ENCODE results near the gene AANAT.

AANAT gene

DNA sequence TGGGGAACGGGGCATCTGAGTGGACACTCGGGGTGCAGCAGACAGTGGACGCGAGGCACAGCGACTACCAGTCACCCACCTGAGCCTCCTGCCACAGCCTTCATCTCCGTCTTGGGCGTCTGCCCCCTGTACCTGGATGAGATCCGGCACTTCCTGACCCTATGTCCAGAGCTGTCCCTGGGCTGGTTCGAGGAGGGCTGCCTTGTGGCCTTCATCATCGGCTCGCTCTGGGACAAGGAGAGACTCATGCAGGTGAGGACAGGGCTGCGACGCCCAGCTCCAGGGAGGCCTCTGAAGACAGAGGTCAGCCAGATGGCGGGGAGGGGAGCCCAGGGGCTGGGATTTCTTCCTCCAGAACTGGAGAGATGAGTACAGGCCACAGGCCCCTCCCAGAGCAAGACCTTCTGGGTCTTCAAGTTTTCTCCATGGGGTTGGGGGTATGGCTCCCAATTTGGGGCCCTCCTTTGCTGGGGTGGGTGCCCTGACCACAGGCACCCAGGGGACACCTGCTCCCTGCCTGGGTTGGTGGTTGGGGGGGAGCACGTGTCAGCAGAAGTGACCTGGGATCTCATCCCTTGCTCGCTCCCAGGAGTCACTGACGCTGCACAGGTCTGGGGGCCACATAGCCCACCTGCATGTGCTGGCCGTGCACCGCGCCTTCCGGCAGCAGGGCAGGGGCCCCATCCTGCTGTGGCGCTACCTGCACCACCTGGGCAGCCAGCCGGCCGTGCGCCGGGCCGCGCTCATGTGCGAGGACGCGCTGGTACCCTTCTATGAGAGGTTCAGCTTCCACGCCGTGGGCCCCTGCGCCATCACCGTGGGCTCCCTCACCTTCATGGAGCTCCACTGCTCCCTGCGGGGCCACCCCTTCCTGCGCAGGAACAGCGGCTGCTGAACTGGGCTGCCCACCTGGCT lies 1.9 kb downstream of the AANAT start:
- DNase-seq, result no peak

DNA sequence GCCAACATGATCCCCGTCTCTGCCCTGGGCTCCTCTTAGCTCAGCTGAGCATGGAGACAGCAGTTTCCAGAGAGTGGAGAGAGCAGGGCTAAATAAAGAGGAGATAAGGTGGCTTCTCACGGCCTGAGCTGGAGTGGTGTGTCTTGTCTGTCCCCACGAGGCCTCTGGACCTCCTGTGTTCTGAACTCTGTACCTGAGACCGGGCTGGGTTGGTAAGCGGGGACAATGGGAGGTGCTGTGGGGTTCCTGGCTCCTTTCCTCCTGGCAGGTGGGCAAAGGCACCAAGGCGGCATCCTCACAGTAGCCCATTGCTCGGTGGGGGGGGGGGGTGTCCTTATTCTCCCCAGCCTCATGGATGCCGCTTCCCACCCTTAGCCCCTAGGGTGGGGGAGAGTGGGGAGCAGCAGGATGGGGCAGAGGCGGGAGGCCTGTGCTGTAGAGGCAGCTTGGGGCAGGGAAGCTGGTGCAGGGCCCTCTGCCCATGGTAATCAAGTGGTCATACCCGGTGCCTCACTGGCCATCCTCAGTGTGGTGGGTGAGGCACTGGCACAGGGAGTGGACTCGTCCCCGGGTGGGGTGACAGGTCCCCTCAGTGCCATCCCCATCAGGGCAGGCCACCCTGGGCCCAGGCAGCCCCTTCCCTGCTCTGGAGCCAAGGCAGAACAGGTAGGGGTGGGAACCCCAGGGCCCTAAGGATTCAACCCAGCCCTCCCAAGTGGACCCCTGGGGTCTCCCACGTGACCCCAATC lies 2.8 kb downstream of the AANAT start:
- no peak for DNase-seq

DNA sequence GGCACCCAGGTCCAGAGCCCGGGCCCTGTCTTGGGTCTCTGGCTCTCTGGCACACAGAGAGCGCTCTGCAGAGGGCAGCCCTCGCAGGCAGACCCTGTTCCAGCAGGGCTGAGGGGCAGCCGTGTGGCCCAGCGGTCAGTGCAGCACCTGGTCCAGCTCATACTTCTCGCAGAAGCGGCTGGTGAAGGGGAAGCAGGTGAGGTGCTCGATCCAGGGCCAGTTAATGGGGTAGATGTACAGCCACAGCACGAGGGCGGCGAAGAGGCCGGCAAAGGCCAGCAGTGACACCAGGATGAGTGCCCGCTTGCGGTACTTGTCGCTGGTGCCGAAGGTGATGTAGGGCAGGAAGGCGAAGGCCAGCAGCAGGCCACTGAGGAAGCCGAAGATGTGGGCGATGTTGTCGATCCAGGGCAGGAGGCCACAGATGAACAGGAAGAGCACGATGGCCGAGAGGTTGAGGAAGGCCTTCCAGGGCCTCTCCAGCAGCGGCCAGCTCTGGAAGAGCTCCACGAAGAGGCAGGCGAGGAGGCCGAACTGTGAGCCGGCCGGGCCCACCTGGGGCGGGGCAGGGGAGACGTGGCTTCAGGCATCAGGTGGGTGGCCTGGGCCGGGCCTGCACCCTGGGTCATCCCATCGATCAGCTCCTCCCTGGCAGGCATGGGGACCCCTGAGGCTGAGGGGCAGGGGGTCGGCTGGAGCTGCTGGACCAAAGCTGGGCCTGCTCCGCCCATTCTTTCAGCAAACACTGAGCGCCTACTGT lies 4.3 kb downstream of the AANAT start:
- DNase-seq, result no peak

DNA sequence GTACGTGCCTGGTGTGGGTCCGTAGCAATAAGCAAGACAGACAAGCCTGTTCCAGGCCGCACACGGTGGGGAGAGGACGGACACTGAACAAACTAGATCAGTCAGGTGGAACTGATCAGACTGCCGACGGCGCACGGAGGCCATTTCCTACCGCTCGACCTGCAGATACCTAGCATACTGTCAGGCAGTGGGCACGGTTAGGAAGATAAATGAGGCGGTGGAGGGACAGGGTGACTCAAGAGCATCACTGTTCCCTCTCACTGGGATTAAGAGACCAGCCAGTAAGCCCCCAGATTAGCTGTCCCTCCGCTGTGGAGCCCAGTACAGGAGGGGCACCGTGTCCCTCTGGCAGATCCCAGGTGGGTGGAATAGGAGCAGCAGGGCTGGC lies 4.8 kb downstream of the AANAT start:
- no peak for DNase-seq

DNA sequence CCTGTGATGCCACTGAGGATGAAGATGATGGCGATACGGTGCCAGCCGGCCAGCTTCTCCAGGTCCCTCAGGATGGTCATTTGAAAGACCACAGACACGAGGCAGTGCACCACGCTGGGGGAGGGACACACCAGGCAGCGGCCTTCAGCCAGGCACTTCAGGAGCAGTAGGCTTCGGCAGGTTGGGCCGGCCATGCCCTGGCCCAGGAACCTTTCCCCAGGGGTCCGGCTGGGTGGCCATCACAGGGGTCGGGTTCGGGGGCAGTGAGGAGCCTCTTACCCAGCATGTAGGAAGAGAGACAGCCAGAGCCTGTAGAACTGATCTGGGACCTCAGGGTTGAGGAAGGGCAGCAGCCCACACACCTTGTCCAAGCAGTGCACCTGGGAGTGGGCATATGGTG lies 5.3 kb downstream of the AANAT start:
- no peak for DNase-seq

DNA sequence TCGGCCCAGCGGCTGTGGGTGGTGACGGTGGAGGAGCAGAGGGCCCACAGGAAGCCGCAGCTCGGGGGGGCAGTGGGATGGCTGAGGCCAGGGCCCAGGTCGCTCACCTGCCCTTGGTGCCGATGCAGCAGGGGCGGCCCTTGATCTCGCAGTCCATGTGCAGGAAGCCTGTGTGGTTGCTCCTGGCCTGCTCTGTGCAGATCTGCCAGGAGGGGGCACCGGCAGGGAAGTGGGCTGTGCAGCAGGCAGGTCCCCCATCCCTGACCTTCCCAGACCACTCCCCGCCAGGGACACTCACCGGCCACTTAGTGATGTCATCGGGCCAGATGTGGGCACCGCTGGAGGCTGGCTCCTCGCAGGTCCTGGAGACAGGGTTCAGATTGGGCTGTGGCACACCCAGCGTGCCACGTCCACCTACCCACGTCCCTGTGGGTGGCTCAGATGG lies 6.2 kb downstream of the AANAT start:
- peak; percentile 47 for DNase-seq

DNA sequence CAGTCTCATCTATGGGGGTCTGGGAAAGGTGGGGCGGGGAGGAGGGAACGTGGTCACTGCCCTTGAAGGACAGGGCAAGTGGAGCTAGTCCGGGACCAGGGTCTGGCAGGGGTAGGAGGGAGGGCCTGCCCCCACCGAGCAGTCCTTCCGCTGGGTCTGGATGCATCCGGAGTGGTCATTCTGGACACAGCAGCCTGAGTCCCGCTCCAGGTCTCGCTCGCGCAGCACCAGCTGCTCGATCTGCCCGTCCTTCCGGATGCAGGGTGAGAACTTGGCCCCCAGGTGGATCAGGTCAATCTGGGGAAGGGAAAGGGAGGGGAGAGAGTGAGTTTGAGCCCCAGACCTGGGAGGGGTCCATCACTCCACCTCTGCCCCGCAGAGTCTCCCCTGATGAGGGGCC lies 6.8 kb downstream of the AANAT start:
- no peak for DNase-seq

DNA sequence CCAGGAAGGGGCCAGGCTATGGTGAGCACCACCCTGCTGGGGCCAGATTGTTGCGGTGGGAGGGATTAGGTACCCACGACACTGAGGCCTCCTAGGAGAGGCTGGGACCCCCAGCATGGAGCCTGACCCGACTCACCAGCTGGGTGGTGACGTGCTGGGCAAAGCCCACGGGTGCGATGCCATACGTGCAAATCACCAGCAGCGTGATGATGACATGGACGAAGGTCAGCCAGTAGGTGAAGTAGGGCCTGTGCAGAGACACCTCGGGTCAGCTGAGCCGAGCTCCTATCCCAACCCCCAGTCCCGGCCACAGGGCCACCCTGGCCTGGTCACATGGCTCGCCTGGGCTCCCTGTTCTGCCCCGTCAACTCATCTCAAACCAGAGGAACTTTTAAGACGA lies 7.5 kb downstream of the AANAT start:
- DNase-seq, result no peak

DNA sequence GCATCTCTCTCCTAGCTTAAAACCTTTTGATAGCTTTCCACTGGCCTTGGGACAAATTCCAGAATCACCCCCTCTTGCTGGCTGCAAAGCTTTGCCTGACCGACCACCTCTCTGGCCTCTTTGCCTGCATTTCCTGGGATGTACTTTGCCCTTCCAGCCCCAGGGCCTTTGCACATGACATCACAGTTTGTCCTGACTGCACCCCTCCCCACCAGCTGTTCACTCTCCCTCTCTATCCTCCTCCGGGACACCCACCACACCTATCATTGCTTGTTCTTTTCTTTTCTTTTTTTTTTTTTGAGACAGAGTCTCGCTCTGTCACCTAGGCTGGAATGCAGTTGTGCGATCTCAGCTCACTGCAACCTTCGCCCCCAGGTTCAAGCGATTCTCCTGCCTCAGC lies 7.9 kb downstream of the AANAT start:
- no peak for DNase-seq

DNA sequence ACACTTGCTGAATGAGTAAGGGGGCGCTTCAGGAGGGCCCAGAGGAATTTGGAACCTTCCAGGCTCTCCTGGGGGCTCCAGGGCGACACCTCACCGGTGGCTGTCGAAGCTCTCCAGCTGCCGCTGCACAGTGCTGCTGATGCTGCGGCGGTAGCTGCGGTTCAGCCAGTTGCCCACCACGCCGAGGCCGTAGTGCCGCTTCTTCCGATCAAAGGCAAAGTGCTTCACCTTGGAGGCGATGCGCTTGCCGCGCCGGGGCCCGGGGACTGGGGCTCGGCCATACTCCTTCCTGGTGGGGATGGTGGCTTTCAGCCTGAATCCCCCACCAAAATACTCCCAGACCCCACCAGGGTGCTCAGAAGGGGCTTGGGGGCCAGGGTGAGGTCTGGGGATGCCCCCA lies 9.3 kb downstream of the AANAT start:
- DNase-seq, result no peak

DNA sequence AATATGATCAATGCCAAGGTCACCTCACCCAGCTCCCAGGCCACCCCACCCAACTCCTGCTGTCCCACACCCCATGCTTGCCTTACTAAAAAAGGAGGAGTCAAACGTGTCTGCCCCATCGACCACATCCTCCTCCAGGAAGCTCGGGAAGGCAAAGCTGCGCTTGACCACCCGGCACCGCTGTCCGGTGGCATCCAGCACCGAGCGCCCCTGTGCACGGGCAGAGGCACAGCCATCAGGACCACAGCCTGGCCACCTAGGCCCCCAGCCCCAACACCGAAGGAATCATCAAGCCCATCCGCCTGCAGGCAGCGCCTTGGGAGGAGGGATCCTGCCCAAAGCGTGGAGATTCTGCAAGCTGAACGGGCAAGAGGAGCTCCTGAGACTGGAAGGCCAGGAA lies 10.2 kb downstream of the AANAT start:
- no peak for DNase-seq

DNA sequence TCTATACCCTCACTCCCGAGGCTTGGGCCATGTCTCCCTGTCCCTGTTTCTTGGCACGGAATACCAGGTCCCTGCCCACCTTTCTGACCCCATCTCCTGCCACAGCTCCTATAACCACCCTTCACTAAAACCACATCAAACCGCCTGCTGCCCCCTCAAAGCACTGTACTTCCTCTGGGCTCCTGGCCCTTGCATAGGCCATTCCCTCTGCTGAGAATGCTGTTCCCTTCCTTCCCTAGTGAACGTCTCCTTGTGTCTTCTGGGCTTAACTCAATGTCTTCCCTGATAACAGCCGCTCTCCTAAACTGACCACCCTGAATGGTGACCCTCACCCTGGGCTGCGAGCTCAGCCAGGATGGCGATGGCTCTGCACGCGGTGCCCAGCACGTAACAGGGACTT lies 10.7 kb downstream of the AANAT start:
- no peak for DNase-seq

DNA sequence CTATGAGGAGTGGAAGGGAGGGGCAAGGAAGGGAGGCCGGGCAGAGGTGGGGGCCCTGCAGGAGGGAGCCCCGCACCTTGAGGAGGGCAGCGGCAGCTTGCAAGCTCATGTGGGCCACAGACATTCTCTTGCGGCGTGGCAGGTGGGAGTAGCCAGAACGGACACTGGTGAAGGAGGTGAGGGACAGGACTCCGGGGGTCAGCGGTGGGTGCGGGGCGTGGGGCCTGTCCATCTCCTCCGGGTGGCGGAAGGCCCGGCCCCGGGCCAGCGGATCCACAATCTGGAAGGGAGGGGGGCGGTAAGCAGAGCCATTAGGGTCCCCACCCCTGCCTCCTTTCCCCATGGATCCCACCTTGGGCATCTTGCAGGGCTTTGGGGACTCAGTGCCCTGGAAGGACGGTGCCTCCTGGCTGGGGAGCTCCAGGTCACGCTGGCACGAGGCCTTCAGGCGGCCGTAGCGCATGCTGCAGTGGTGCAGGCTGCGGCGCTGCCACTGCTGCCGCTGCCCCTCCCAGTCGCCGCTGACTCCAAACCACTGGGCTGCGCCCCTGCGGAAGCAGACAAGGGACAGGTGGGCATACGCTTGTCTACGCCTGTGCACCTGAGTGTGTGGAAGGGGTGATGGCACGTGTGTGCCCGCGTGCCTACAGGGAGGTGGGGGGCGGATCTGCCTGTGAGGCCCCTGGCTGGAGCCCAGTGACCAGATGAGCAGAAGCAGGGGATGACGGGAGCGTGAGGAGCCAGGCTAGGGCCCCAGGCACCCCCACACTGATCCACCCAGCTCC lies 11.5 kb downstream of the AANAT start:
- no peak for DNase-seq

DNA sequence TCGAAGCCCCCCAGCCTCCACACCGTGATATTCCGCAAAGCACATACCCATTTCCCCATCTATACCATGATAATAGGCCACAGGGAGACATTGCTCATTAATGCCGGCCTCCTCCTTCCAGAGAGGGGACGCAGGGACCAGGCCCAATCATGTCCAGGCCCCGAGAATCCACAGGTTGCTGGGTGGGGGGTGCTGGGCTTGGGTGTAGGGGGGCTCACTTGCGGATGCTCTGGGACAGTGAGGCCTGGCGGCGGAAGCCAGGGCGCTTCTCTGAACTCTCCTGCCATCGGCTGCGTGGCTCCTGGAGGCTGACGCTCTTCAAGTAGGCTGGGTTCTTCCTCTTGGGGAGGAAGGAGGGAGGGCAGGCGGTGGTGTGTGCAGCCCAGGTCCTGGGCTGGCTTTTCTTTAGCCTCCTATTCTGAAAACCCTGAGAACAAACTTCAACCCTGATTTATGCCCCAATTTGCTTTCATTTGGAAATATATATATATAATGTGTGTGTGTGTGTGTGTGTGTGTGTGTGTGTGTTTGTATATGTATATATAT lies 12.2 kb downstream of the AANAT start:
- DNase-seq, result no peak

DNA sequence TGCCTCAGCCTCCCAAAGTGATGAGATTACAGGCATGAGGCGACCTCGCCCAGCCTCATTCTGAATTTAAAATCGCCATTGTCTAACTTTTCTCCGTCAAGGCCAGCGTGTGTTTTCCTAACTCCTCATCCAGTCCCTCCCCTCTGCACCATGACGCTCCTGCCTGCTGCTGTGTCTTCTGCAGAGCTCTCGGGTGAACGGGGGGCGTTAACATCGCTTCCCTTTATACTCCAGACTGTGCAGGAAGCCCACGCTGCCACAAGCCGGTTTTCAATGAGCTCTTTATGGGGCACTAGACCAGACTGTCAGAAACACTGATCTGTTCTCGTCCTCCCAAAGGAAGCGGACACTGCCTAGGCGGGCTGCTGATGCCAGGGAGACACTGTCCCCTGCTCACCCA lies 13.2 kb downstream of the AANAT start:
- no peak for DNase-seq

DNA sequence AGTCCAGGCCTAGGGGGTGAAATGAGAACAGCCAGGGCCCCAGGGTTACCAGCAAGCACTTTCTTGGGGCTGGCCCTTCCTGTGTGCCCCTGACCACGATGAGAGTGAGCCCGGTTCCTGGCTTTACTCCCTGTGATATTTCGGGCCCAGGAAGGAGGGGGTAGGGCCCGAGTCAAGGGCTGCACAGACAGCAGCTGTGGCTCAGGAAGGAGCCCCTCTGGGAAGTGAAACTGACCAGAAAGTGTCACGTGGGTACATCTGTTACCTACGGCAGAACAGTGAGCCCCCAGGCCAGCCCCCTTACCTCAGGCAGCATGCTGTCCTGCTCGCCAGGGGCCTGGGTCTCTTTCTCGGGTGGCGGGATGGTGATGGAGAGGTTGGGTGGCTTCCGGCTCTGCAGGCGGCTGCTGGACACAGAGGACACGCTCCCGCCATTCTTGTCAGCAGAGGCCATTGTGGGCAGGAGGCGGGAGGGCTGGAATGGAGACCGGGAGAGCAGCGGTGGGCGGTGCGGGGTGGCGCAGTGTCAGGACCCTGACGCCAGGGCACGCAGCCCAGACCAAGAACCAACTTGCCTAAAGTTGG lies 13.8 kb downstream of the AANAT start:
- no peak for DNase-seq

DNA sequence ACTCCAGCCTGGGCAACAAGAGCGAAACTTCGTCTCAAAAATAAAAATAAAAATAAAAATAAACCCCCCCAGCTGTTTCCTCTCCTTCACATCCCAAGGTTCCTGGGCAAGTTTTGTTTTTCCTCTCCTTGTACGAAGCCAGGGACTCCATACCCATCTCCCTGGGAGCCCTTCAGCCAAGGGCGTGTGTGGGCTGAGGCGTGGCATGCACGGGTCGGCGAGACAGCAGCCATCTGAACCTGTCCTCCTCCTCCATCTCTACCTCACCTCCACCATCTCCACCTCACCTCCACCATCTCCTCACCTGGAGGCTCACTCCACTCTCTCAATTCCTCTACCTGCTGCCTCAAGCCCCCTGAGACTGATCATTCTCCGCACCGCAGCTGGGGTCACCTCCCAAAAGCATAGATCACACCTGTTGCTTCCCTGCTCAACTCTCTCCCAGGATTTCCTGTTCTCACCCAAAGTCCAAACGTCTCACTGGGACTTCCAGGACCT lies 16.9 kb downstream of the AANAT start:
- DNase-seq, result no peak

DNA sequence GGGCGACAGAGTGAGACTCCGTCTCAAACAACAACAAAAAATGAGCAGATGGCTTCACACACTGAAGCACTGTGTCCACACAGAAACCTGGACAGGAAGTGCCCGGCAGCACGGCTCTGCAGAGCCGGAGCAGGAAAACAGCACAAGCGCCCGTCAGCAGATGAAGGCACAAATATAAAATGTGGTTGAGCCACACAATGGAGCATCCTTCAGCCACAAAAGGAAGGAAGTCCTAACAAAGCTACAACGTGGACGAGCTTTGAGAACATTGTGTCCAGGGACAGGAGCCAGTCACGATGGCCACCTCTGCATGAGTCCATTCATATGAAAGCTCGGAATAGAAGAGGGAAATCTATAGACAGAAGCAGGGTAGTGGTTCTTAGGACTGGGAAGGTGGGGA lies 18.2 kb downstream of the AANAT start:
- DNase-seq, result peak; percentile 93

DNA sequence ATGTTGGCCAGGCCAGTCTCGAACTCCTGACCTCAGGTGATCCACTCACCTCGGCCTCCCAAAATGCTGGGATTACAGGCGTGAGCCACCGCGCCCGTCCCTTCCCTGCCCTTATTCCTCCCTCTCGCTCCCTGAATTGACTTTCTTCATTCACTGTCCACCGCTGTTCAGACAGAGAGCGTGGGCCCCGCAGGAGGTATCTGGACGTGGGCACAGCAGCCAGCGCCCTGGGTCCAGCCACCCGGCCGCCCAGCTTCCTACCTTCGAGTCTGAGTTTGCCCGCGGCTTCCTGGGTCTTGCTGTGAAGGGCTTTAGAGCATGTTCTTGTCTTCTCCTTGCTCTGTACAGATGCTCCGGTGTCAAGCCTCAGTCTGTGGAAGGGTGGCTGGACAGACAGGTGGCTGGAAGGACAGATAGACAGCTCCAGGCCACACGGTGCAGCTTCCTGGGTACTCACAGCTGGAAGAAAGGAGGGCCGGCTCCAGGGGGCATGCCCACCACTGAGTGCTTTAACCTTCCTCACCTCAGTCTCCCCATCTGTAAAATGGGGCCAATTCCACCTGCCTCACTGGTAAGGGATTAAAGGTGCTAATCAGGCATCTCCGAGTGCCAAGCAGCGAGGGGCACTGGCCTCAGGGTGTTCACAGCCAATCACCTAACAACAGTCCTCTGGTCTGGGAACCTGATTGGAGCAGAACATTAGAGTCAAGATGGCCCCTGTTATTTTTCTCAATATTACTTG lies 20.2 kb downstream of the AANAT start:
- DNase-seq, result no peak

DNA sequence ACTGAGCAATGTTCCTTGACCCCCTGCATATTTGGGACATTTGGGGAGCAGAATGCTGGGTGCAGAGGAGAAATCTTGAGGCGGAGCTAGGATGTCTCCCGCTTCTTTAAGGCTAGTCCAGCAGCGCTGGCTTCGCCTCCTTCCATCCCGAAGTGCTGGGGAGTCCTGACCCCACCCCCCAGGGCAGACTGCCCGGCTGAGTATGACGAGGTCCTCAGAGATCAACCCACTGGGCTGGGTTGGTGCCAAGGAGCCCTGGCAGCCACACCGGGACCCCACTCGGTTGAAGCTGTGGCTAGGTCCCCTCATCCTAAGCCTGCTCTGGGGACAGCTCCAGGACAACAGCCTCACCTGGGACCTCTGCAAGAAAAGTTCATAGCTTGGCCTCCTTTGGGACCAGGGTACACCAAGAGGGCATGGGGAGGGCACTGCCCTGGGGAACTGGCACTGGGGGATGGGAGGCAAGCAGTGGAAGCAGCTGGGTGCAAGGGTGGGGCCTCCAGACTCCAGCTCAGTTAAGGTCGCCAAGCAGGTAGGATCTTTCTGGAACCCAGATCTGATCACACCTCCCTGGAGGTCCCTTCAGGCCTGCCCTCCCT lies 22.8 kb downstream of the AANAT start:
- DNase-seq, result no peak

Data from DMS53 (cell line).